ENCODE data around the gene TDRKH.

GRCh38 chr1:151803164-151803563 lies 12.9 kb upstream of the TDRKH start:
- TF ChIP-seq FOXM1 (IDR thresholded peaks at IDR 0.05; ENCODE audit: borderline replicate concordance, low read depth) (no peak), MAX (IDR thresholded peaks at IDR 0.05) (no peak), EP300 (IDR thresholded peaks at IDR 0.05; ENCODE audit: borderline replicate concordance) (no peak), REST (IDR thresholded peaks at IDR 0.05; ENCODE audit: low read depth) (no peak), RAD21 (IDR thresholded peaks at IDR 0.05; ENCODE audit: low read depth) (no peak), TEAD4 (IDR thresholded peaks at IDR 0.05) (no peak), YY1 (IDR thresholded peaks at IDR 0.05; ENCODE audit: low read depth) (no peak), CEBPB (IDR thresholded peaks at IDR 0.05) (no peak), TCF12 (IDR thresholded peaks at IDR 0.05; ENCODE audit: low read depth) (no peak), TAF1 (IDR thresholded peaks at IDR 0.05; ENCODE audit: low read depth) (no peak)
